GM19328 (cell line): ENCODE data around the gene KANSL3.
"Not testable (repeated sequence)": the region's sequence is repeated elsewhere in the genome, so short reads cannot be mapped to it uniquely, and the experiment has no call there.

ENCODE experiments used
- ATAC-seq: cut with Tn5 transposase; IDR thresholded peaks from one replicate; pipeline ENCODE4 v1.9.1; 2021; ENCODE audit warnings: mild to moderate bottlenecking, moderate library complexity; ENCODE audit not compliant: unreplicated experiment

Gene KANSL3

DNA sequence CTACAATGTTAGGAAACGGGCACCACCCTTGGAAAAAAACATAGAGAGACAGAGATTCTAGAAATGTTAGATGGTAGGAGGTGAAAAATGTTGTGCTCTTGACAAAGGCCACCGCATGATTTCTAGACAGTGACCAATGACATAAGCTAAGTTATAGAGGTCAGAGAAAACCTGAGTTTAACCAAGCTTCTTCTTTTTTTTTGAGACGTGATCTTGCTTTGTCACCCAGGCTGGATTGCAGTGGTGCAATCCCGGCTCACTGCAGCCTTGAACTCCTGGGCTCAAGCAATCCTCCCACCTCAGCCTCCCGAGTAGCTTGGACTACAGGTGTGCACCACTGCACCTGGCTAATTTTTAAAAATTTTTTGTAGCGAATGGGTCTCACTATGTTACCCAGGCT lies 17.4 kb upstream of the KANSL3 start:
- ATAC-seq, result no peak

DNA sequence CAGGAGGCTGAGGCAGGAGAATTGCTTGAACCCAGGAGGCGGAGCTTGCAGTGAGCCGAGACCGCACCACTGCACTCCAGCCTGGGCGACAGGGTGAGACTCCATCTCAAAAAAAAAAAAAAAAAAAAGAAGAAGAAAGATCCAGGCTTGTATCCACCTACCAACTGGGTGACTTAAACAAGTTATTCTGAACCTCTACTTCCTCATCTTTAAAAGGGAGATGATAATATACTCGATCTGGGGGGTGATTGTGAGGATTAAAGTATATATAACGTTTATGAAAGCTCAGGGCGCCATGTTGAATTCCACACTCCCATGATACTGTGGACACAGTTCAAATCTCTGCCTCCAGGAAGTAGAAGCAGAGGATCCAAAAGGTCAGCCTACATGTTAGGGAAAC lies 16.7 kb upstream of the KANSL3 start:
- ATAC-seq, result not testable (repeated sequence)

- no peak for ATAC-seq
Observed at GRCh38 chr2:96651793-96652192, 13.7 kb upstream of the KANSL3 start.

DNA sequence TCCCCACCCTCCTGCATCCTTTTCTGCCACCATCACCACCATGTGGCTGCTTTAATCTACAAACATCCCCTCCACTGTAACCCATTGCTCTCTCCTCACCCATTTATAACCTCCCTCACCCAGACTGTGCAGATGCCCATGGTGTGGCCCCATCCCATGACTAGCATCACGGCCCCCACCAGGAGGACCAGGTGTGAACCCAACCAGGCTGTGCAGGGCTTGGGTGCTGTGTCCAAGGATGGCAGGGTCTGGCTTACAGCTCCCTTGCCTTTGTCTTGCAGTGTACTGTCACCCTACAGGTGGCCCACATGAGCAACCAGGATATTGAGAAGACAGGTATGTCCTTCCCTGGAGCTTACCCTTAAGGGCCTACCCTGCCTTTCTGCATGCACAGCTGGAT lies 11.2 kb upstream of the KANSL3 start:
- ATAC-seq, result no peak

DNA sequence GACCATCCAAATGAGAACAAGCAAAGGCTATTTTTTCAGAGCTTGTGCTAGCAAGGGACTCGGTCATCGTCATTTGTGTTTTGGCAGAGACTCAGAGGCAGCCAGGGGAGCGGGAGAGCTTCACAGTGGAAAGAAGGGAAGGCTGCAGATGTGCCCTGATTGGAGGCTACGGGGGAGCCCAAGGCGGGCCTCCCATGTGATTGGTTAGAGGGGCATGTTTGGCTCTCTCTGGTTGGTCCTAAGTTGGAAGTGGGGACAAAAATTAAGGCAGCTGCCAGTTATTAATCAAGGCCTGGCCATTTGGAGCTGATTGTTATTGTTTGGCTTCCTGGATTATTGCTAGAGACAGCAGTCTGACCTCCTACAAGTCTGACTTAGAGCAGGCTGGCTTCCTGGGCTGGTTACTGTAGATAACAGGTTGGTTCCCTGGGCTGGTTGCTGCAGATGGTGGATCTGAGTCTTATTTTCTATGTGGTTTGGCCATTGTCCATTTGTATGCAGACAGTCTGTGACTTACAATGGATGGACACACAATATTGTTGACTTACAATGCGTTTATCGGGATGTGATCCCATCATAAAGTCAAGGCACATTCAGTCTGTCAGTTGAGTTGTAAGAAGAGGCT lies 10.3 kb upstream of the KANSL3 start:
- ATAC-seq, result no peak

- ATAC-seq, result no peak
Observed at GRCh38 chr2:96647681-96648080, 9.6 kb upstream of the KANSL3 start.

DNA sequence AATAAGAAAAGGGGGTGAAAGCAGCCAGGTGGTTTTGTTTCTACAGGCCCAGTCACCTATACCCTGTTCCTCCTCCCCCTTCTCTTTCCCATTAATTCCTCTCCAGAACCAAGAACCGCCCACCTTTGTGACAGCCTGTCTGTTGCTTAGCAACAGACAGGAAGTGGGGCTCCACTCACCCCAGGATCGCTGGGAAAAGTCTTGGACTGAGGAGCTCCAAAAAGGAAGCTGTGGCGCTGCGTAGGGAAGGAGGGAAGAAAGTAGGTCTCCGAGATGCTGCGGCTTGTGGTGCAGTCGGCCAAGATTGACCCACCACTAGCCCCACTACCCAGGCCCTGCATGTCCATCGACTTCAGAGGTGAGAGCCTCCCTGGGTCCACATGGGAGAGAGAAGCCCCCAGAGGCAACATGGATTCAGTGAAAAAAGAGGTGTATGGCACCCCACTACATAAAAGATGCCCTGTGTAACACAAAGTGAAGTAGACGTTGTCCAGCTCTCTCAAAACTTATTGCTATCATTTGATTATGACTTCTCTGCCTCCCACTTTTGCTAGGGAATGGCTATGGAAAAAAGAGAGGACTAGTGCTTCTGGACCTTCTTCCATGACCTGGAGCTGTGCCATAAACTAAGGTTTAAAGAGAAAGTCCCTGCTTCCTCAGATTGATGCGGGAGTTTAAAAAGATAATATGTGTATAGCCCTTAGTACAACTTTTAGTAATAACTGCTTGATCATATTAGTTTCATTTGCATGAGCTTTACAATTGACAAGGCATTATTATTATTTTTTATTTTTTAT lies 4.7 kb upstream of the KANSL3 start, which contains the start of gene FER1L5:
TSS of gene FER1L5 (plus strand) at position 201 of the 797 bp plus-strand sequence. CDS start at position 274, 73 bp downstream.
- ATAC-seq, result no peak

DNA sequence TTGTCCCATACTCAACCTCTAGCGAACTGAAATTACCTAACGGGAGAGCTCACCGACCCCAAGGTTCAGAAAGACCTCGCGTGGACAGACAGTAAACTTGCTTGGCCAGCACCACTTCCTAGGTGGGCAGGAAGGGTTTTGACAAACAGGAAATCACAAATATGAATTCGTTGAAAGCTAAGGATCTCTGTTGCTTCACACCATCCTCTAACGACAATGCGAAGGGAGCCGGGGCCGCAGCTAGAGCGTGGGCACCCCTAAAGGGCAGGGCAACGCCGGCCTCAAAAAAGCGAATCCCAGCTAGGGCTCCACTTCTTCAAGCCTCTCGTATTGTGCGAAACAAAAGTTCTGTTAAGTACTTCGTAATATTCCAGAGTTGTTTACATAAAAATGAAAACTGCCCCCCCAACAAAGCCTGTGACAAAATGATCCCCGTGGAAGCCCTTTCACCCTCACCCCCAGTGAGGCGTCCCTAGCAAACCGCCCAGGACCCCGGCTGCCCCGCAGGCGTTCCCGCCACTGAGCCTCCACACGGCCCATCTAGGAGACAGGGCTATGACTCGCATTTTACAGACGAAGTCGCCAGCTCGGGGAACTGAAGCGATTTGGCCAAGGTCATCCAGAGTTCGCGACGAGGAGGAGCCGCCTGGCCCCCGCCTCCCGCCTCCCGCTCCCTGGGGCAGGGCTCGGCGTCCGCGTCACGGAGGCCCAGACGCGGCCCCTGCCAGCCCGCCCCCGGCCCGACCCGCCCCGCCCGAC lies 548 bp downstream of the KANSL3 start:
- ATAC-seq, result peak; percentile 78

- no peak for ATAC-seq
Observed at GRCh38 chr2:96636551-96637171, 1.5 kb downstream of the KANSL3 start.

DNA sequence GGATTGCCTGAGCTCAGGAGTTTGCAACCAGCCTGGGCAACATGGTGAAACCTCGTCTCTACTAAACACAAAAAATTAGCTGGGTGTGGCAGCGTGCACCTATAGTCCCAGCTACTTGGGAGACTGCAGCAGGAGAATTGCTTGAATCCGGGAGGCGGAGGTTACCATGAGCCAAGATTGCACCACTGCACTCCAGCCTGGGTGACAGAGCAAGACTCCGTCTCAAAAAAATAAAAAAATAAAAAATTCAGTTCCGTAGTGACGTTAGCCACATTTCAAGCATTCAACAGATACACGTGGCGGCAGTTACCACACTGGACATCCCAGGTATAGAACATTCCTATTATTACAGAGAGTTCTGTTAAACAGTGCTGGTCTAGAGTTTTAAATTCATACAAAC lies 4.5 kb downstream of the KANSL3 start:
- no peak for ATAC-seq

GRCh38 chr2:96631804-96632435 lies 6.2 kb downstream of the KANSL3 start:
- ATAC-seq, result no peak

GRCh38 chr2:96626553-96626942 lies 11.6 kb downstream of the KANSL3 start:
- no peak for ATAC-seq

DNA sequence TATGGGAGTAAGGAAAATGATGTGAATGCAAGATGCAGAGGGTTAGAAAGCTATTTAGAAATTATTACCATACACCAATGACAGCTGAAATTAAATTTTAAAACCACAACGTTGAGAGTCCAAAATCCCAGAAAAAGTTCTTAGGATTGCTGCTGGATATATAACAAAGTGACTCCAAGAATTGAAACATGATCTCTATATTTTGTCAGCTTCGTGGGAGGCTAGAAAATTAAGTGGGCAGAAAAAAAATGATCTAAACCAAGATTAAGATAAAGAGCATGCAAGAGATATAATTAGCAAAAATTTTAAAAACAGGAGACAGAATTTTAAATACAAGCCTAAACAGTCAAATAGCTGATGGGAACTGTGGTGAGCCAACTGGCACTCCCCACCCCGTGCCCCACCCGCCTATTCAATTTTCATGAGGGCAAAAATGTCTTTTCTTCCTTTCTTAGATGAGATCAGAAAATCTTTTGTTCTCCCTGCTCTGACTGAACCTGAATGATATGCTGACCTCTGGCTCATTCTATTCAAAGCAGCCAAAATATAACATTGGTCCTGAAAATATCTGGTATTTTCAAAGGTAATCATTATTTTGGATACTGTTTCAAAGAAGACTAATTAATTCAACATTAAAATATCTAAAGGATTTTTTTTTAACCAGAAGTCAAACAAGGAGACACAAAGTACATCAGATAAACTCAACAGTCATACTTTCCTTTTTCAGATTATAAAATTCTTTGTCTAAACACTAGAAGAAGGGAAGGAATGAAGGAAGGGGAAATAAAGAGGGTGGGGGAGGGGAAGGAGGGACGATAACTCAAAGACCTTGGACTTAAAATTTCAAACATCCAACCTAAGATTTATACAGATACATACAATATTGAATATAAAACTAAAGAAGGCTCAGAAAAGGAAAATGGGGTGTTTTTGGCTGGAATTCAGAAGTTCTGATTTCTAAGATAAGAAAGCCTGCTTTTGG lies 12.2 kb downstream of the KANSL3 start:
- ATAC-seq, result no peak

DNA sequence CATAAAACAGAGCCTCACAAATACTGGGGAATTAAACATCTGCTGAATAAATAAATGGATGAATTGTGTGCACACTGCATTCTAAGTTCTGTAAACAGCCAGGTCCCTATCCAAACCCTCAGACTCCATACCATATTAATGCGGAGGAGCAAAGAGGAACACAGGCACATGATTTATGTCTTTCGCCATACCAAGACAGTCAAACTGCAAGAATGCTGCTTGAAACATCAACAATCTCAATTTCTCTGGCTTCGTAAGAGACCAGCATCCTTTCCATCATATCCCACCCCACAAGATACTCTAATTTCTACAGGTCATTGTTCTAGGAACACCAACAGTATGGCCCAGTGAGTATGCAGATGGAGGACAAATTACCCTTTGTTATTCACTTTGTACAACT lies 15.0 kb downstream of the KANSL3 start:
- ATAC-seq, result no peak

- no peak for ATAC-seq
Observed at GRCh38 chr2:96622544-96622943, 15.6 kb downstream of the KANSL3 start.

- no peak for ATAC-seq
Observed at GRCh38 chr2:96618596-96619283, 19.4 kb downstream of the KANSL3 start.

DNA sequence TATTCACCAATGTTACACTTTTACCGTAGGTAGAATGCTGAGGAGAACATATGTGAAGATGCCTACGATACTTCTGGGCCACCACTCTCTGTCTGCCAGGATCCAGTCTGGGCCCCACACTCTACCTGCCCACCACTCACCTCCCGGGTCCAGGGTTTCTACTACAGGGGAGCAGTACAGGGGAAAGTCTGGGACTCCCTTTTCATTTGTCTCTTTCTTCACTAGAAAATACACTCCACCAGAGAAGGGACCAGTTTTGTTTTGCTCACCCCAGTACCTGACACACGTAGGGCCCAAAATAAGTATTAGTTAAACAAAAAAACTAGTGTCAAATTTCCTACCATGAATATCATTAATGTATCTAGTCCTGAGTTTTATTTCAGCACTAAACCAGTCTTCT lies 21.1 kb downstream of the KANSL3 start:
- ATAC-seq, result no peak

DNA sequence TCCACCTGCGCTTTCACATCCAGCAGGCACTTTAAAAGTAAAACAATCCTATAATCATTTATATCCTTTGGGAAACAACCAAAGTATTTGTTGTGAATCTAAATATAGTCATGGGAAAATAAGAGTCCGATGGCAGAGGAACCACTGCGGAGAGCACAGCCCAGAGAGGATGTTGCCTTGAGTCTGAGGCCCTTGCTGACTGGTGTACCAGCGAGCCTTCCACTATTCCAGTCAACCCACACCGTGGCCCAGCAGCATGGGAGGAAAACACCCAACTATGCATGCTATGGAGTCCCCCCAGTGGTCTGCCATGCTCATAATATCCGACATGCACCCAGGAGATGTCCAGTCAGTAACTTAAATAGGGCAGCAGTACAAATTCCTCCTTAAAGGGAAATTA lies 21.6 kb downstream of the KANSL3 start:
- no peak for ATAC-seq

GRCh38 chr2:96616128-96616527 lies 22.0 kb downstream of the KANSL3 start:
- no peak for ATAC-seq
